K562 (cell line): ENCODE data around the gene TINCR.

Experiments
- CHCHD3 ChIP-seq: fragments of 250-450 bp; sonication (Bioruptor Pico); IDR thresholded peaks from 2 replicates; pipeline ENCODE4 v2.1.2; 2022; ENCODE audit warnings: mild to moderate bottlenecking
- CHD4 ChIP-seq: fragments of 200-600 bp; sonication (generic); IDR thresholded peaks from 3 replicates; pipeline ENCODE4 v1.6.1; 2012; ENCODE audit warnings: low read depth, mild to moderate bottlenecking, mixed read lengths, low read length, inconsistent platforms; ENCODE audit not compliant: insufficient read depth, insufficient replicate concordance, poor library complexity, severe bottlenecking
- CTCF ChIP-seq, 3 experiments: IDR thresholded peaks in 2 of 3; conservative IDR thresholded peaks in 1 of 3; 2 replicates each; pipeline ENCODE4 v1.5.1; 2011 to 2012; ENCODE audit warnings: low read length in 3 of 3, mild to moderate bottlenecking in 3 of 3, control low read depth in 2 of 3, improper control_type of control experiment in 1 of 3, inconsistent platforms in 1 of 3, low read depth in 1 of 3, mixed read lengths in 1 of 3, moderate library complexity in 1 of 3; ENCODE audit not compliant: insufficient read depth in 2 of 3
- MYC ChIP-seq, 2 experiments: fragments of 250-450 bp in 1 of 2; sonication (Bioruptor Pico) in 1 of 2; IDR thresholded peaks; 2 replicates each; pipeline versions ENCODE4 v1.5.1 to v1.6.1; 2012 to 2021; ENCODE audit warnings: low read depth in 2 of 2, borderline replicate concordance in 1 of 2, improper control_type of control experiment in 1 of 2, low read length in 1 of 2, mild to moderate bottlenecking in 1 of 2, moderate library complexity in 1 of 2
- NFIC ChIP-seq: fragments of 450-650 bp; IDR thresholded peaks from 2 replicates; pipeline ENCODE4 v1.6.1; 2017; ENCODE audit warnings: mild to moderate bottlenecking, inconsistent platforms
- POLR2AphosphoS5 ChIP-seq: IDR thresholded peaks from 2 replicates; pipeline ENCODE4 v1.6.1; 2011; ENCODE audit warnings: mild to moderate bottlenecking, low read depth, low read length, moderate library complexity; ENCODE audit not compliant: control insufficient read depth, insufficient read depth
- RBM39 ChIP-seq: fragments of 200-400 bp; formaldehyde crosslinking; optimal IDR thresholded peaks from 2 replicates; pipeline ENCODE3; 2018; ENCODE audit warnings: low read depth, low read length
- SMARCB1 ChIP-seq: IDR thresholded peaks from 2 replicates; pipeline ENCODE4 v1.6.1; 2011; ENCODE audit warnings: improper control_type of control experiment, low read depth; ENCODE audit not compliant: insufficient read length
- SP1 ChIP-seq: sonication (generic); formaldehyde crosslinking; IDR thresholded peaks from 2 replicates; pipeline ENCODE4 v1.8.1; 2022; ENCODE audit warnings: mild to moderate bottlenecking, missing genetic modification reagents
- SREBF2 ChIP-seq: sonication (generic); formaldehyde crosslinking; IDR thresholded peaks from 2 replicates; pipeline ENCODE4 v1.4.0; 2020; ENCODE audit warnings: mild to moderate bottlenecking, missing genetic modification reagents
- ZC3H4 ChIP-seq: sonication (generic); formaldehyde crosslinking; IDR thresholded peaks from 2 replicates; pipeline ENCODE4 v1.9.0; 2021; ENCODE audit warnings: missing genetic modification reagents, borderline replicate concordance
- ZNF431 ChIP-seq: sonication (generic); formaldehyde crosslinking; IDR thresholded peaks from 2 replicates; pipeline ENCODE4 v1.8.0; 2022; ENCODE audit warnings: mild to moderate bottlenecking, missing genetic modification reagents
- ZNF766 ChIP-seq: fragments of 200-800 bp; sonication (Bioruptor generic); conservative IDR thresholded peaks from 2 replicates; pipeline ENCODE4 v1.6.1; 2016; ENCODE audit warnings: missing genetic modification characterization, missing compliant biosample characterization
- TF ChIP-seq, protein P1 (sequence below): sonication (generic); formaldehyde crosslinking; IDR thresholded peaks from 2 replicates; pipeline ENCODE4 v1.8.0; 2022; ENCODE audit warnings: mild to moderate bottlenecking, low read depth, missing genetic modification reagents

- no peak for TF ChIP-seq SREBF2 (CRISPR knock-in tag)
- no peak for TF ChIP-seq SP1 (CRISPR knock-in tag)
- no peak for TF ChIP-seq MYC (IDR thresholded peaks at IDR 0.05; ENCODE audit: low read depth, low read length)
- TF ChIP-seq MYC (CRISPR knock-in tag; IDR thresholded peaks at IDR 0.05; ENCODE audit: borderline replicate concordance, low read depth) = no peak
- no peak for TF ChIP-seq ZNF766 (CRISPR knock-in tag)
- TF ChIP-seq CHD4 = no peak
- TF ChIP-seq ZNF431 (CRISPR knock-in tag) = no peak
- no peak for TF ChIP-seq ZC3H4 (CRISPR knock-in tag)
- TF ChIP-seq SMARCB1 = no peak
- no peak for TF ChIP-seq NFIC
- no peak for TF ChIP-seq CHCHD3
- TF ChIP-seq RBM39 = no peak
- TF ChIP-seq CTCF (IDR thresholded peaks at IDR 0.05 in 2 of 3, conservative IDR thresholded peaks at IDR 0.05 in 1 of 3; ENCODE audit: insufficient read depth in 2 of 3, low read depth in 1 of 3, low read length in 3 of 3) = no peak
- TF ChIP-seq, protein P1, sequence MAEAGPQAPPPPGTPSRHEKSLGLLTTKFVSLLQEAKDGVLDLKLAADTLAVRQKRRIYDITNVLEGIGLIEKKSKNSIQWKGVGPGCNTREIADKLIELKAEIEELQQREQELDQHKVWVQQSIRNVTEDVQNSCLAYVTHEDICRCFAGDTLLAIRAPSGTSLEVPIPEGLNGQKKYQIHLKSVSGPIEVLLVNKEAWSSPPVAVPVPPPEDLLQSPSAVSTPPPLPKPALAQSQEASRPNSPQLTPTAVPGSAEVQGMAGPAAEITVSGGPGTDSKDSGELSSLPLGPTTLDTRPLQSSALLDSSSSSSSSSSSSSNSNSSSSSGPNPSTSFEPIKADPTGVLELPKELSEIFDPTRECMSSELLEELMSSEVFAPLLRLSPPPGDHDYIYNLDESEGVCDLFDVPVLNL = no peak
- TF ChIP-seq POLR2AphosphoS5 = no peak
Observed at GRCh38 chr19:5536337-5536894, 31.3 kb downstream of the TINCR start.
